Esophagus muscularis mucosa (tissue), 4 donors: ENCODE results near the gene MNAT1. TPM values are rescaled to one million over a fixed set of nuclear protein-coding genes. Genes with fewer than 3 reads are reported as not detected.

Experiments used
- DNase-seq: peaks from one replicate; pipeline ENCODE4 v3.0.0-alpha.2; 2017; ENCODE audit errors: extremely low spot score
- H3K27ac ChIP-seq, 4 donors: fragments of 200-600 bp; sonication (generic); replicated peaks in 1 of 4; 1 replicate in 3 of 4; 2 replicates in 1 of 4; pipeline ENCODE4 v1.5.1; 2016 to 2019; ENCODE audit warnings: mild to moderate bottlenecking in 1 of 4
- H3K27me3 ChIP-seq, 4 donors: fragments of 200-600 bp; sonication (generic); one replicate each; pipeline versions ENCODE4 v1.5.1 to v1.6.0; 2016 to 2019
- H3K36me3 ChIP-seq, 4 donors: fragments of 200-600 bp; sonication (generic); one replicate each; pipeline ENCODE4 v1.5.1; 2016 to 2019
- H3K4me1 ChIP-seq, 4 donors: fragments of 200-600 bp; sonication (generic); one replicate each; pipeline ENCODE4 v1.5.1; 2016 to 2019
- H3K4me3 ChIP-seq, 4 donors: fragments of 200-600 bp; sonication (generic); 1 replicate in 2 of 4; 2 replicates in 2 of 4; pipeline ENCODE4 v1.5.1; 2016 to 2019; ENCODE audit warnings: mild to moderate bottlenecking in 4 of 4, moderate library complexity in 1 of 4
- H3K9me3 ChIP-seq, 4 donors: fragments of 200-600 bp; sonication (generic); 1 replicate in 3 of 4; 2 replicates in 1 of 4; pipeline ENCODE4 v1.5.1; 2016 to 2019
- EP300 ChIP-seq: sonication (generic); formaldehyde crosslinking; IDR thresholded peaks from one replicate; pipeline ENCODE4 v1.6.1; 2017; ENCODE audit warnings: antibody characterized with exemption
- POLR2A ChIP-seq: fragments of 450-650 bp; IDR thresholded peaks from one replicate; pipeline ENCODE4 v1.6.1; 2017; ENCODE audit warnings: antibody characterized with exemption, moderate library complexity, mild to moderate bottlenecking, low read depth
- POLR2AphosphoS5 ChIP-seq, 2 donors: sonication (generic); formaldehyde crosslinking; IDR thresholded peaks; one replicate each; pipeline ENCODE4 v1.6.1; 2017; ENCODE audit warnings: antibody characterized with exemption in 2 of 2
- WGBS: methylation state at CpG from one replicate; pipeline ENCODE4 v1.1.5; 2018; 5-methylcytosine and 5-hydroxymethylcytosine counted together
- intact Hi-C: fragments of 100-400 bp; cut with DNase I; formaldehyde crosslinking; loops from one replicate; pipeline ENCODE4 v1.15.1; 2023
- total RNA-seq, 4 donors: library from RNA; depleted of rRNA; stranded (reverse); fragments of >200 nt; gene quantifications; one replicate each; pipeline versions ENCODE4 v1.1.0 to v1.2.1, GENCODE V29; 2016
- TF ChIP-seq, protein P1 (sequence below), 3 experiments: fragments of 200-600 bp in 2 of 3; fragments of 450-650 bp in 1 of 3; sonication (generic) in 2 of 3; IDR thresholded peaks; one replicate each; pipeline ENCODE4 v1.5.1; 2017 to 2019; ENCODE audit warnings: antibody characterized with exemption in 3 of 3, mild to moderate bottlenecking in 2 of 3, moderate library complexity in 1 of 3

The MNAT1 gene
- total RNA-seq, 4 donors from 2014 or later = 34.9 to 48.2 (median 38.1) TPM

DNA sequence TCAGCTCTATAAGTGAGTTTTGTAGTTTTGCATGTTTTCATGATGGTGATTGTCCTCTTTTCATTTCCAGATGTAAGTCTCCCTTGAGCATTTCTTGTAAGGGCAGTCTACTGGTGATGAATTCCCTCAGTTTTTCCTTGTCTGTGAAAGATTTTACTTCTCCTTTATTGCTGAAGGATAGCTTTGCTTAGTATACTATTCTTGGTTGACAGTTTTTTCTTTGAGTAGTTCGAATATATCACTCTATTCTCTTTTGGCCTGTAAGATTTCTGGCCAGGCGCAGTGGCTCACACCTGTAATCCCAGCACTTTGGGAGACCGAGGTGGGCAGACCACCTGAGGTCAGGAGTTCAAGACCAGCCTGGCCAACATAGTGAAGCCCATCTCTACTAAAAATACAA, 34.0 kb upstream of the MNAT1 start:
- H3K4me3 ChIP-seq = no peak overlapping the region
- WGBS = 88% methylated on average over 3 of the region's 3 CpGs
- intact Hi-C loops = no loop called here
- H3K4me1 ChIP-seq = no peaks in the 10 kb centered on the region
- H3K9me3 ChIP-seq = peaks cover 0 to 37% (median 14%) of the 10 kb centered on the region in 4 donors
- no peaks in the 10 kb centered on the region for H3K36me3 ChIP-seq
- no peak for DNase-seq
- no peaks in the 10 kb centered on the region for H3K27me3 ChIP-seq
- TF ChIP-seq POLR2A (no peak), EP300 (no peak), POLR2AphosphoS5 (IDR thresholded peaks at IDR 0.05) (no peak)
- TF ChIP-seq, protein P1, sequence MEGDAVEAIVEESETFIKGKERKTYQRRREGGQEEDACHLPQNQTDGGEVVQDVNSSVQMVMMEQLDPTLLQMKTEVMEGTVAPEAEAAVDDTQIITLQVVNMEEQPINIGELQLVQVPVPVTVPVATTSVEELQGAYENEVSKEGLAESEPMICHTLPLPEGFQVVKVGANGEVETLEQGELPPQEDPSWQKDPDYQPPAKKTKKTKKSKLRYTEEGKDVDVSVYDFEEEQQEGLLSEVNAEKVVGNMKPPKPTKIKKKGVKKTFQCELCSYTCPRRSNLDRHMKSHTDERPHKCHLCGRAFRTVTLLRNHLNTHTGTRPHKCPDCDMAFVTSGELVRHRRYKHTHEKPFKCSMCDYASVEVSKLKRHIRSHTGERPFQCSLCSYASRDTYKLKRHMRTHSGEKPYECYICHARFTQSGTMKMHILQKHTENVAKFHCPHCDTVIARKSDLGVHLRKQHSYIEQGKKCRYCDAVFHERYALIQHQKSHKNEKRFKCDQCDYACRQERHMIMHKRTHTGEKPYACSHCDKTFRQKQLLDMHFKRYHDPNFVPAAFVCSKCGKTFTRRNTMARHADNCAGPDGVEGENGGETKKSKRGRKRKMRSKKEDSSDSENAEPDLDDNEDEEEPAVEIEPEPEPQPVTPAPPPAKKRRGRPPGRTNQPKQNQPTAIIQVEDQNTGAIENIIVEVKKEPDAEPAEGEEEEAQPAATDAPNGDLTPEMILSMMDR (IDR thresholded peaks at IDR 0.05) = no peak
- H3K27ac ChIP-seq = no peak overlapping the region

DNA sequence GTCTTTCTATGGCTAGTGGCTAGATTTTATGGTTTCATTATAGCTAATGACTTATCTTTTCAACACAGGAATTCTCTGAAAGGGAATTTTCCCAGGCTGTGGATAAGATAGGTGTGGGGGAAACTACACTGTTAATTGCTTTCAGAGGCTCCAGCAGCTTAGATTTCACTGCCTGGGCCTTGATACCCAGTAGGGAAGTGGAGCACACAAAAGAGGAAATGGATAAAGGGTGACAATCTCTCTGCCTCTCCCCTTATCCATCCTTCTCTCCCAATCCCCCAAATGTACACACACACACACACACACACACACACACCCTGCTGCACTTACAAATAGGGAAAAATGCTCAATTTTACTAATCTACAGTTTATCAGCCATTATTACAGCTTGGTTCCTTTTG, 29.5 kb upstream of the MNAT1 start:
- DNase-seq = no peak
- Histone ChIP-seq H3K4me1 (no peaks in the 10 kb centered on the region), H3K27me3 (no peaks in the 10 kb centered on the region), H3K4me3 (no peak overlapping the region), H3K9me3 (peaks cover 0 to 16% (median 13%) of the 10 kb centered on the region in 4 donors), H3K36me3 (no peaks in the 10 kb centered on the region), H3K27ac (no peak overlapping the region)
- TF ChIP-seq, protein P1 (IDR thresholded peaks at IDR 0.05) = no peak
- TF ChIP-seq POLR2AphosphoS5 (IDR thresholded peaks at IDR 0.05) = no peak
- TF ChIP-seq POLR2A = no peak
- no peak for TF ChIP-seq EP300
- intact Hi-C loops = no loop called here

DNA sequence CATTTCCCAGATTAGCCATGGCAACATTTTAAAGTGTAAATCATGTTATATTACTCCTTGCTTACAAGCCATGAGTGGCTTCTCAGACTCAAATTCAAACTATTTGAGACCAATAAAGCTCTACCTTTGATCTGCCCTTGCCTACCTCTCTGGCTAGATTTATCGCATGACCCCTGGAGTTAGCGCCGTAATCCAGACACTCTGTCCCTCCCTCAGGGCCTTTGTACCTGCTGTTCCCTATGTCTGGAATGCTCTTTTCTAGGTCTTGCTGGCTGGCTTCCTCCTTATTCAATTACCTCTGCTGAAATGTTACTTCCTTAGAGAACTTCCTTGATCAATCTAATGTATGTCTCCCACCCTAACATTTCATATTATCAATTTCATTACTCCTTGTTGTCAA, 26.7 kb upstream of the MNAT1 start:
- H3K4me3 ChIP-seq = no peak overlapping the region
- no peak overlapping the region for H3K27ac ChIP-seq
- intact Hi-C loops = no loop called here
- H3K4me1 ChIP-seq = no peaks in the 10 kb centered on the region
- H3K27me3 ChIP-seq = no peaks in the 10 kb centered on the region
- TF ChIP-seq POLR2AphosphoS5 (IDR thresholded peaks at IDR 0.05) (no peak), POLR2A (no peak), EP300 (no peak)
- TF ChIP-seq, protein P1 (IDR thresholded peaks at IDR 0.05) = no peak
- H3K9me3 ChIP-seq = no peaks in the 10 kb centered on the region
- H3K36me3 ChIP-seq = no peaks in the 10 kb centered on the region
- 94% methylated on average over 3 of the region's 3 CpGs for WGBS
- DNase-seq = no peak

- H3K4me1 ChIP-seq = no peaks in the 10 kb centered on the region
- no peaks in the 10 kb centered on the region for H3K27me3 ChIP-seq
- intact Hi-C loops = no loop called here
- TF ChIP-seq, protein P1 (IDR thresholded peaks at IDR 0.05) = no peak
- H3K4me3 ChIP-seq = no peak overlapping the region
- no peak overlapping the region for H3K27ac ChIP-seq
- H3K9me3 ChIP-seq = no peaks in the 10 kb centered on the region
- no peak for DNase-seq
- H3K36me3 ChIP-seq = no peaks in the 10 kb centered on the region
Measured at GRCh38 chr14:60710494-60710893, 24.1 kb upstream of the MNAT1 start.

- 91% methylated on average over 6 of the region's 6 CpGs for WGBS
- intact Hi-C loops = no loop called here
Measured at GRCh38 chr14:60713513-60713912, 21.0 kb upstream of the MNAT1 start.

More at GRCh38 chr14:60713513-60713912, 21.0 kb upstream of the MNAT1 start:
- no peaks in the 10 kb centered on the region for H3K4me1 ChIP-seq
- H3K27me3 ChIP-seq = no peaks in the 10 kb centered on the region
- no peak overlapping the region for H3K27ac ChIP-seq
- no peaks in the 10 kb centered on the region for H3K9me3 ChIP-seq
- no peaks in the 10 kb centered on the region for H3K36me3 ChIP-seq
- TF ChIP-seq, protein P1 (IDR thresholded peaks at IDR 0.05) = no peak
- TF ChIP-seq POLR2A (no peak), EP300 (no peak), POLR2AphosphoS5 (IDR thresholded peaks at IDR 0.05) (no peak)
- no peak for DNase-seq
- no peak overlapping the region for H3K4me3 ChIP-seq
